Measurements from ENCODE around the gene SBNO2.
A peak's percentile ranks its signal among the peaks of the same experiment; 100 is the strongest.

Gene SBNO2

GRCh38 chr19:1113986-1114483, 60.0 kb downstream of the SBNO2 start:
- no peaks in the 10 kb centered on the region for H3K27me3 ChIP-seq (replicated peaks in 2 of 5; ENCODE audit: control insufficient read depth in 4 of 5, insufficient read depth in 5 of 5, low read length in 4 of 5)
- ChIA-PET CTCF (interaction anchor here (0.8 to 4.0 kb wide), 19 partner anchors 8 to 130 kb away, joined by 3 to 33 read pairs (median 6); partner anchors contain the start of gene ATP5F1D), POLR2A (interaction anchor here (0.6 to 1.1 kb wide), 3 partner anchors 67 to 100 kb away, joined by 5 read pairs; no protein-coding TSS in a partner anchor)
- no peak overlapping the region for H3K27ac ChIP-seq (ENCODE audit: insufficient read depth in 1 of 2, low read depth in 1 of 2, low read length in 2 of 2, poor library complexity in 1 of 2, severe bottlenecking in 2 of 2)
- no peak overlapping the region for H3K4me3 ChIP-seq (ENCODE audit: control insufficient read depth in 1 of 7, extremely low read depth in 1 of 7, insufficient read depth in 4 of 7, low read depth in 2 of 7, low read length in 6 of 7)
- H3K4me1 ChIP-seq (ENCODE audit: control extremely low read depth in 1 of 4, control insufficient read depth in 4 of 4, insufficient read depth in 4 of 4, low read length in 3 of 4) = peaks cover 0 to 9% (median 5%) of the 10 kb centered on the region in 4 experiments
- 98% methylated on average over 25 of the region's 25 CpGs for WGBS (ENCODE audit: insufficient coverage)
- no peak for DNase-seq
- H3K9me3 ChIP-seq (ENCODE audit: control extremely low read depth in 1 of 5, control insufficient read depth in 4 of 5, insufficient read depth in 2 of 5, low read depth in 1 of 5, low read length in 4 of 5) = no peaks in the 10 kb centered on the region
- H3K36me3 ChIP-seq (ENCODE audit: control insufficient read depth in 4 of 4, insufficient read depth in 4 of 4, low read length in 3 of 4) = peaks cover 2 to 78% (median 51%) of the 10 kb centered on the region in 4 experiments

DNA sequence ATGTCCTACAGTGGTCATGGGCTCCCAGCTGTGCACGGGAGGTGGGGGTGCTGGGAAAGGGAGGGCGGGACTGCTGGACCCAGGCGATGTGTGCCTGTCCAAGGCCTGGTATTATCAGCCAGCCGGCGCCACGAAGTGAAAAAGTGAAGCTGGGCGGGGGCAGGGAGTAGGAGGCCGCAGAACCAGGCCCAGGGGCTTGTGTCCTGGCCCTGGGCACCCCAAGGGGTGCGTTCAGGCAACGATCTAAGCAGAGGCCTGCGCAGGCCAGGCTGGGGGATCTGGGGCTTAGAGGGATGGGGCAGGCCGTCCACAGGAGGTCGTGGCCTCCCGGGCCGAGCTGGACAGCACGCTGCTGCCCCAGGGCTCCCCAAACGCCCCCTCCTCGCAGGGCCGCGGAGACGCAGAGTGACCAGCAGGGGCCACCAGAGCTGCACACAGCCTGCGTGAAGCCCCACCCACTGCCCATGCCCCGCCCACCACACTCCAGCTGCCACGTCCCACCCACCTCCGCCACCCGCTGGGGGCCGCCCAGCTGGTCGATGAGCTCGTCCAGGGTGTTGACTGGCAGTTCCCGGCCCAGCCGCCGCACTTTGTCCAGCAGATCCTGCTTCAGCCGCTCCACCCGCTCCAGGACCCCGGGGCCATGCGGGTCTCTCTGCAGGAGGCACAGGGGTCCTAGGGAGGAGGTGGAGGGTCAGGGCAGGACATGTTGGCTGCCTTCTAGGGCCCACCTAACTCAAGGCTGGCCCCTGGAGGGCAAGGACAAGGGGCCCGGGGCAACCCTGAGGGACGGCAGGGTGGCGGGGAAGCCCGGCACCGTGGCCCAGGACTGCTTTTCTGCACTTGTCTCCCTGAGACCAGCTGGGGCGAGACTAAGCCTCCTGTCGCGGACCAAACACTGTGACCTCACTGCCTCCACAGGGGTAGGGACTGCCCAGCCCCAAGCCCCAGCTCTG, 60.8 kb downstream of the SBNO2 start:
- Histone ChIP-seq H3K27me3 (replicated peaks in 2 of 5; ENCODE audit: control insufficient read depth in 4 of 5, insufficient read depth in 5 of 5, low read length in 4 of 5) (no peaks in the 10 kb centered on the region), H3K27ac (ENCODE audit: insufficient read depth in 1 of 2, low read depth in 1 of 2, low read length in 2 of 2, poor library complexity in 1 of 2, severe bottlenecking in 2 of 2) (no peak overlapping the region), H3K9me3 (ENCODE audit: control extremely low read depth in 1 of 5, control insufficient read depth in 4 of 5, insufficient read depth in 2 of 5, low read depth in 1 of 5, low read length in 4 of 5) (no peaks in the 10 kb centered on the region), H3K4me3 (ENCODE audit: control insufficient read depth in 1 of 7, extremely low read depth in 1 of 7, insufficient read depth in 4 of 7, low read depth in 2 of 7, low read length in 6 of 7) (no peak overlapping the region), H3K36me3 (ENCODE audit: control insufficient read depth in 4 of 4, insufficient read depth in 4 of 4, low read length in 3 of 4) (peaks cover 2 to 77% (median 51%) of the 10 kb centered on the region in 4 experiments), H3K4me1 (ENCODE audit: control extremely low read depth in 1 of 4, control insufficient read depth in 4 of 4, insufficient read depth in 4 of 4, low read length in 3 of 4) (peaks cover 0 to 9% (median 5%) of the 10 kb centered on the region in 4 experiments)
- ChIA-PET POLR2A (interaction anchor here (0.6 to 1.1 kb wide), 5 partner anchors 46 to 125 kb away, joined by 3 to 5 read pairs (median 3); partner anchors contain the start of gene ARHGAP45), CTCF (interaction anchor here (0.8 to 4.0 kb wide), 23 partner anchors 8 to 131 kb away, joined by 3 to 33 read pairs (median 6); partner anchors contain the start of gene ATP5F1D)
- DNase-seq = peak; percentile 87 to 94 (median 91)
- 53% methylated on average over 24 of the region's 44 CpGs for WGBS (ENCODE audit: insufficient coverage)

GRCh38 chr19:1112268-1113029, 61.6 kb downstream of the SBNO2 start:
- DNase-seq = no peak
- H3K27me3 ChIP-seq (replicated peaks in 2 of 5; ENCODE audit: control insufficient read depth in 4 of 5, insufficient read depth in 5 of 5, low read length in 4 of 5) = no peaks in the 10 kb centered on the region
- peaks cover 0 to 9% (median 6%) of the 10 kb centered on the region in 4 experiments for H3K4me1 ChIP-seq (ENCODE audit: control extremely low read depth in 1 of 4, control insufficient read depth in 4 of 4, insufficient read depth in 4 of 4, low read length in 3 of 4)
- no peak overlapping the region for H3K4me3 ChIP-seq (ENCODE audit: control insufficient read depth in 1 of 7, extremely low read depth in 1 of 7, insufficient read depth in 4 of 7, low read depth in 2 of 7, low read length in 6 of 7)
- CTCF ChIA-PET = interaction anchor here (0.7 to 4.0 kb wide), 19 partner anchors 9 to 132 kb away, joined by 3 to 33 read pairs (median 6); partner anchors contain the start of gene ATP5F1D
- peaks cover 2 to 74% (median 49%) of the 10 kb centered on the region in 4 experiments for H3K36me3 ChIP-seq (ENCODE audit: control insufficient read depth in 4 of 4, insufficient read depth in 4 of 4, low read length in 3 of 4)
- no peak overlapping the region for H3K27ac ChIP-seq (ENCODE audit: insufficient read depth in 1 of 2, low read depth in 1 of 2, low read length in 2 of 2, poor library complexity in 1 of 2, severe bottlenecking in 2 of 2)
- H3K9me3 ChIP-seq (ENCODE audit: control extremely low read depth in 1 of 5, control insufficient read depth in 4 of 5, insufficient read depth in 2 of 5, low read depth in 1 of 5, low read length in 4 of 5) = no peaks in the 10 kb centered on the region
- WGBS (ENCODE audit: insufficient coverage) = 94% methylated on average over 58 of the region's 71 CpGs
- POLR2A ChIA-PET = interaction anchor here (0.6 to 1.1 kb wide), 3 partner anchors 79 to 126 kb away, joined by 3 to 5 read pairs (median 3); no protein-coding TSS in a partner anchor

DNA sequence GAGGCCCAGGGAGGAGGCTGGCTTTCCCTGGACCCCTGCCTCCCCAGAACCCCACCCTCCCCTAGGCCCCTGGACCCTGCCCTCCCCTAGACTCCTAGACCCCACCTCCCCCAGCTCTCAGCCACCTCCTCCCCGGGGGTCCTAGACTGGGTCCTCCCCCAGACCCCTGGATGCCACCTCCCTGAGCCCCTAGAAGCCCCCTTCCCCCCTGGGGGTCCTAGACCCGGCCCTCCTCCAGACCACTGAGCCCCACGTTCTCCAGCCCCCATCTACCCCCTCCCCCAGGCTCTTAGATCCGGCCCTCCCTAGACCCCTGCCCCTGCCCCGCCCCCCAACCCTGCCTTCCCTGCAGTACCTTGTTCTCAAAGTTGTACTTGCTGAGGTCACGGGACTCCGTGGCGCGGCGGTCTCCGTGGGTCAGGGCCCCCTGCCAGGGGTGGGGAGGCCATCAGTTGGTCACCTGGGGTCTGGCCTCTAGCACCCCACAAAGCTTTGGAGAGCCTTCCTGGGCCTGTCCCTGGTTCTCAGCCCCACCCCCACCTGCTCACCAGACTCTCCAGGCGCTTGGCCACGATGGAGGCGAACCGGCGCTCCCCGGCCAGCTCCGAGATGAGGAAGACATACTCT, 62.3 kb downstream of the SBNO2 start:
- Histone ChIP-seq H3K36me3 (ENCODE audit: control insufficient read depth in 4 of 4, insufficient read depth in 4 of 4, low read length in 3 of 4) (peaks cover 2 to 74% (median 49%) of the 10 kb centered on the region in 4 experiments), H3K27ac (ENCODE audit: insufficient read depth in 1 of 2, low read depth in 1 of 2, low read length in 2 of 2, poor library complexity in 1 of 2, severe bottlenecking in 2 of 2) (no peak overlapping the region), H3K27me3 (replicated peaks in 2 of 5; ENCODE audit: control insufficient read depth in 4 of 5, insufficient read depth in 5 of 5, low read length in 4 of 5) (no peaks in the 10 kb centered on the region), H3K4me3 (ENCODE audit: control insufficient read depth in 1 of 7, extremely low read depth in 1 of 7, insufficient read depth in 4 of 7, low read depth in 2 of 7, low read length in 6 of 7) (no peak overlapping the region), H3K9me3 (ENCODE audit: control extremely low read depth in 1 of 5, control insufficient read depth in 4 of 5, insufficient read depth in 2 of 5, low read depth in 1 of 5, low read length in 4 of 5) (no peaks in the 10 kb centered on the region), H3K4me1 (ENCODE audit: control extremely low read depth in 1 of 4, control insufficient read depth in 4 of 4, insufficient read depth in 4 of 4, low read length in 3 of 4) (peaks cover 0 to 10% (median 9%) of the 10 kb centered on the region in 4 experiments)
- POLR2A ChIA-PET = interaction anchor here (0.6 kb wide), 1 partner anchor 91 kb away, joined by 5 read pairs; no protein-coding TSS in a partner anchor
- CTCF ChIA-PET = interaction anchor here (0.7 to 4.0 kb wide), 8 partner anchors 12 to 110 kb away, joined by 3 to 33 read pairs (median 13); no protein-coding TSS in a partner anchor
- WGBS (ENCODE audit: insufficient coverage) = 100% methylated on average over 4 of the region's 18 CpGs
- DNase-seq = no peak

DNA sequence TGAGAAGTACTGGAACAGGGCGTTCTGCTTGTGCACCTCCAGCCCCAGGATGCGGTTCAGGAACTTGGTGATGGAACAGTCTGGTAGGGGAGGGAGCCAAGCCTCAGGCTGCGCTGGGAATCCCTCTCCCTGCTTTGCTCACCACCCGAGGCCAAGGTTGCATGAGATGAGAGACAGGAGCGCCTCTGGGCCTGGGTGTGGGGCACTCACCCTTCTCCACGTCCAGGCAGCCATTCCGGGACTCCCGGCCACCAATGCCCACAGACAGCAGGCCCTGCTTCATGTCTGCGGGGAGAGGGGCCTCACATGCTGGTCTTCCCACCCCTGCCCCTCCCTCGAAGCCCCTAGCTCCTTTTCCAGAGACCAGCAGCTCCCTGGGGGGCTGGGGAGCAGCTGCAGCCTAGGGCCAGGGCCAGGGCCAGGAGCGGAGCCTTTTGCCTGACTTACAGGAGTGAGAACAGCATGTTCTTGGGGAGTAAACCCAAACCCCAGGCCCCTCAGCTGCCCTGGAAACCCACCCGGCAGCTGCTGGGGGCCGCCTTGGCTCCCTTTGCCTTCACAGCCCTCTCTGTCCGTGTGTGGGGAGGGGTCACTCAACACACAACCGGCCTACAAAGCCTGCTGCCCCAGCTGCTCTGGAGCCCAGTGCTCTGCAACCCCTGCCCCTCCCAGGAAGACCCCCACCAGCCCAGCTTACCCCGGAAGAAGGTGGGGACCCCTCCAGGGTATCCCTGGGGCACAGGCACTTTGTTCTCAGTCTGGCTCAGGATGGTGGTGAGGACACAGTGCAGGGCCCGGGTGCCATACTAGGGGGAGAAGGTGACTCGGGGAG, 63.0 kb downstream of the SBNO2 start:
- Histone ChIP-seq H3K4me1 (ENCODE audit: control extremely low read depth in 1 of 4, control insufficient read depth in 4 of 4, insufficient read depth in 4 of 4, low read length in 3 of 4) (peaks cover 0 to 15% (median 10%) of the 10 kb centered on the region in 4 experiments), H3K27ac (ENCODE audit: insufficient read depth in 1 of 2, low read depth in 1 of 2, low read length in 2 of 2, poor library complexity in 1 of 2, severe bottlenecking in 2 of 2) (no peak overlapping the region), H3K27me3 (replicated peaks in 2 of 5; ENCODE audit: control insufficient read depth in 4 of 5, insufficient read depth in 5 of 5, low read length in 4 of 5) (no peaks in the 10 kb centered on the region), H3K9me3 (ENCODE audit: control extremely low read depth in 1 of 5, control insufficient read depth in 4 of 5, insufficient read depth in 2 of 5, low read depth in 1 of 5, low read length in 4 of 5) (no peaks in the 10 kb centered on the region), H3K36me3 (ENCODE audit: control insufficient read depth in 4 of 4, insufficient read depth in 4 of 4, low read length in 3 of 4) (peaks cover 2 to 74% (median 46%) of the 10 kb centered on the region in 4 experiments), H3K4me3 (ENCODE audit: control insufficient read depth in 1 of 7, extremely low read depth in 1 of 7, insufficient read depth in 4 of 7, low read depth in 2 of 7, low read length in 6 of 7) (no peak overlapping the region)
- CTCF ChIA-PET = interaction anchor here (0.9 to 4.0 kb wide), 4 partner anchors 82 to 133 kb away, joined by 3 to 33 read pairs (median 20); no protein-coding TSS in a partner anchor
- POLR2A ChIA-PET = interaction anchor here (0.6 kb wide), 1 partner anchor 92 kb away, joined by 5 read pairs; no protein-coding TSS in a partner anchor
- WGBS (ENCODE audit: insufficient coverage) = 94% methylated on average over 14 of the region's 18 CpGs
- no peak for DNase-seq
